Measurements from ENCODE around the gene ABLIM3. TPM values are rescaled to one million over a fixed set of nuclear protein-coding genes. Genes with fewer than 3 reads are reported as not detected.

Gene ABLIM3
- total and polyA plus RNA-seq, 2 of the 13 experiments (the other 11 are each of a cell fraction or from before 2014, with no cell fraction given) = 0.53 to 6.3 TPM

DNA sequence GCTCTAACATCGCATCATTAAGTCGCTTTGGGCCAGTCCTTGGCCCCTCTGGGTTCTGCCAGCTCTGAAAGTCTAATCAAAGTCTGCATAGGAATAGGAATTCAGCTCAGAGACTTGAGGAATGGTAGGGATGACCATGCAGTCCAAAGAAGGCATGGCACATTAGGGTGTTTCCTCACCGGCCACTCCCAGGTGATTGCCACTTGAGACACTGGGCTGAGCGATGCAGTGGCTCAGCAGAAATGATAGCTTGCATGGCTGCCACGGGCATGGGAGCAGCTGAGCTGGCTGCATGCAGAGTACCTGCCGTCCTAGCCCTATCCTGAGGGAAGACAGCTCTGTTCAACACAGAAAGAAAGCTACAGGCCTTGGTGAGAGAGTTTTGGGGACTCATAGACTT lies 159.1 kb downstream of the ABLIM3 start:
- ChIA-PET POLR2A (interaction anchor here (1.8 kb wide), 1 partner anchor 45 kb away, joined by 4 read pairs; the partner anchor contains the start of gene GRPEL2), CTCF (ENCODE audit: low intra/inter-chr PET ratio, low total read pairs) (no interaction called here)
- Histone ChIP-seq H3K9ac (ENCODE audit: insufficient read depth, low read depth, low read length) (no peak overlapping the region), H3K79me2 (ENCODE audit: insufficient read depth, low read length) (no peaks in the 10 kb centered on the region), H4K20me1 (ENCODE audit: insufficient read depth, low read length) (no peaks in the 10 kb centered on the region), H3K9me3 (ENCODE audit: low read length) (no peaks in the 10 kb centered on the region), H3K27me3 (ENCODE audit: control insufficient read depth in 1 of 2, insufficient read depth in 2 of 2, low read length in 2 of 2) (no peaks in the 10 kb centered on the region), H3K27ac (ENCODE audit: extremely low read length, insufficient read depth, low read length) (peak overlapping the region; percentile 7), H2AFZ (ENCODE audit: low read length) (no peak overlapping the region), H3K4me1 (ENCODE audit: insufficient read depth, low read length) (peaks cover 27% of the 10 kb centered on the region), H3K4me2 (ENCODE audit: low read depth, low read length) (no peak overlapping the region), H3K4me3 (replicated peaks in 1 of 3; ENCODE audit: insufficient read depth in 1 of 3, low read depth in 2 of 3, low read length in 3 of 3) (no peak overlapping the region), H3K36me3 (replicated peaks in 1 of 2; ENCODE audit: control insufficient read depth in 1 of 2, insufficient read depth in 2 of 2, low read length in 2 of 2) (no peaks in the 10 kb centered on the region)
- WGBS (ENCODE audit: low lambda C conversion rate) = 71% methylated on average over 4 of the region's 6 CpGs
- intact Hi-C loops (cut with micrococcal nuclease; ENCODE audit: unreplicated experiment) = no loop called here
- TF ChIP-seq ZNF225 (CRISPR knock-in tag; IDR thresholded peaks at IDR 0.05) (no peak), NKX3-1 (CRISPR knock-in tag; IDR thresholded peaks at IDR 0.05) (no peak), POLR2A (IDR thresholded peaks at IDR 0.05; ENCODE audit: insufficient read depth in 1 of 2, low read depth in 2 of 2, low read length in 2 of 2) (no peak), LCORL (IDR thresholded peaks at IDR 0.05) (no peak), LCORL (CRISPR knock-in tag; IDR thresholded peaks at IDR 0.05) (no peak), NAIF1 (CRISPR knock-in tag; IDR thresholded peaks at IDR 0.05; ENCODE audit: borderline replicate concordance) (no peak), ZNF672 (CRISPR knock-in tag; IDR thresholded peaks at IDR 0.05) (no peak), SIX1 (CRISPR knock-in tag; IDR thresholded peaks at IDR 0.05; ENCODE audit: borderline replicate concordance) (no peak), BRD4 (CRISPR knock-in tag; IDR thresholded peaks at IDR 0.05) (no peak)
- TF ChIP-seq, protein P1, sequence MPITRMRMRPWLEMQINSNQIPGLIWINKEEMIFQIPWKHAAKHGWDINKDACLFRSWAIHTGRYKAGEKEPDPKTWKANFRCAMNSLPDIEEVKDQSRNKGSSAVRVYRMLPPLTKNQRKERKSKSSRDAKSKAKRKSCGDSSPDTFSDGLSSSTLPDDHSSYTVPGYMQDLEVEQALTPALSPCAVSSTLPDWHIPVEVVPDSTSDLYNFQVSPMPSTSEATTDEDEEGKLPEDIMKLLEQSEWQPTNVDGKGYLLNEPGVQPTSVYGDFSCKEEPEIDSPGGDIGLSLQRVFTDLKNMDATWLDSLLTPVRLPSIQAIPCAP (CRISPR knock-in tag; IDR thresholded peaks at IDR 0.05; ENCODE audit: low read depth) = no peak
- TF ChIP-seq, protein P2, sequence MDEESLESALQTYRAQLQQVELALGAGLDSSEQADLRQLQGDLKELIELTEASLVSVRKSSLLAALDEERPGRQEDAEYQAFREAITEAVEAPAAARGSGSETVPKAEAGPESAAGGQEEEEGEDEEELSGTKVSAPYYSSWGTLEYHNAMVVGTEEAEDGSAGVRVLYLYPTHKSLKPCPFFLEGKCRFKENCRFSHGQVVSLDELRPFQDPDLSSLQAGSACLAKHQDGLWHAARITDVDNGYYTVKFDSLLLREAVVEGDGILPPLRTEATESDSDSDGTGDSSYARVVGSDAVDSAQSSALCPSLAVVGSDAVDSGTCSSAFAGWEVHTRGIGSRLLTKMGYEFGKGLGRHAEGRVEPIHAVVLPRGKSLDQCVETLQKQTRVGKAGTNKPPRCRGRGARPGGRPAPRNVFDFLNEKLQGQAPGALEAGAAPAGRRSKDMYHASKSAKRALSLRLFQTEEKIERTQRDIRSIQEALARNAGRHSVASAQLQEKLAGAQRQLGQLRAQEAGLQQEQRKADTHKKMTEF (CRISPR knock-in tag; IDR thresholded peaks at IDR 0.05) = no peak
- TF ChIP-seq, protein P3, sequence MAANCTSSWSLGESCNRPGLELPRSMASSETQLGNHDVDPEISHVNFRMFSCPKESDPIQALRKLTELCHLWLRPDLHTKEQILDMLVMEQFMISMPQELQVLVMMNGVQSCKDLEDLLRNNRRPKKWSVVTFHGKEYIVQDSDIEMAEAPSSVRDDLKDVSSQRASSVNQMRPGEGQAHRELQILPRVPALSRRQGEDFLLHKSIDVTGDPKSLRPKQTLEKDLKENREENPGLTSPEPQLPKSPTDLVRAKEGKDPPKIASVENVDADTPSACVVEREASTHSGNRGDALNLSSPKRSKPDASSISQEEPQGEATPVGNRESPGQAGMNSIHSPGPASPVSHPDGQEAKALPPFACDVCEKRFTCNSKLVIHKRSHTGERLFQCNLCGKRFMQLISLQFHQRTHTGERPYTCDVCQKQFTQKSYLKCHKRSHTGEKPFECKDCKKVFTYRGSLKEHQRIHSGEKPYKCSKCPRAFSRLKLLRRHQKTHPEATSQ (CRISPR knock-in tag; IDR thresholded peaks at IDR 0.05; ENCODE audit: borderline replicate concordance) = no peak
- in situ Hi-C loops (cut with HindIII; ENCODE audit: extremely low pct_ligation_motif_present, low pct_unique_long_range_greater_than_20kb) = no loop called here
- ATAC-seq = no peak
- no peak for FAIRE-seq
- BruUV-seq (replicated peaks) = no TSS peak
- no peak for DNase-seq (ENCODE audit: low spot score)
